AG10803 (cell line): Measurements from ENCODE around the gene ARHGAP1.
"Not testable (repeated sequence)": the region's sequence is repeated elsewhere in the genome, so short reads cannot be mapped to it uniquely, and the experiment has no call there.

ENCODE experiments used
- DNase-seq: peaks from one replicate; pipeline ENCODE4 v3.0.0; 2010; ENCODE audit warnings: low read depth
- H3K4me3 ChIP-seq: 2 replicates; pipeline ENCODE4 v1.5.1; 2011; ENCODE audit warnings: mild to moderate bottlenecking, low read length, control low read depth
- TF ChIP-seq, protein P1 (sequence below): conservative IDR thresholded peaks from 2 replicates; pipeline ENCODE4 v1.5.1; 2011; ENCODE audit warnings: mild to moderate bottlenecking, low read length, control low read depth, inconsistent platforms

ARHGAP1 gene

DNA sequence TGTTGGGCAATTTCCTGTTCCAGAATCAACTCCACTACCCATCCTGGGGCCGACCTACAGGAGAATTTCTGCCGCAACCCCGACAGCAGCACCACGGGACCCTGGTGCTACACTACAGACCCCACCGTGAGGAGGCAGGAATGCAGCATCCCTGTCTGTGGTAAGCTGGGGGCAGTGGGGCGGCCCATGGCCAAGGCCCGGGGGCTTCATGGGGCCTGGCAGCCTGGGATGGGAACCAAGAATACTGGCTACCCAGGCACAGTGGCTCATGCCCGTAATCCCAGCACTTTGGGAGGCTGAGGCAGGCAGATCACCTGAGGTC lies 22.9 kb upstream of the ARHGAP1 start:
- TF ChIP-seq, protein P1, sequence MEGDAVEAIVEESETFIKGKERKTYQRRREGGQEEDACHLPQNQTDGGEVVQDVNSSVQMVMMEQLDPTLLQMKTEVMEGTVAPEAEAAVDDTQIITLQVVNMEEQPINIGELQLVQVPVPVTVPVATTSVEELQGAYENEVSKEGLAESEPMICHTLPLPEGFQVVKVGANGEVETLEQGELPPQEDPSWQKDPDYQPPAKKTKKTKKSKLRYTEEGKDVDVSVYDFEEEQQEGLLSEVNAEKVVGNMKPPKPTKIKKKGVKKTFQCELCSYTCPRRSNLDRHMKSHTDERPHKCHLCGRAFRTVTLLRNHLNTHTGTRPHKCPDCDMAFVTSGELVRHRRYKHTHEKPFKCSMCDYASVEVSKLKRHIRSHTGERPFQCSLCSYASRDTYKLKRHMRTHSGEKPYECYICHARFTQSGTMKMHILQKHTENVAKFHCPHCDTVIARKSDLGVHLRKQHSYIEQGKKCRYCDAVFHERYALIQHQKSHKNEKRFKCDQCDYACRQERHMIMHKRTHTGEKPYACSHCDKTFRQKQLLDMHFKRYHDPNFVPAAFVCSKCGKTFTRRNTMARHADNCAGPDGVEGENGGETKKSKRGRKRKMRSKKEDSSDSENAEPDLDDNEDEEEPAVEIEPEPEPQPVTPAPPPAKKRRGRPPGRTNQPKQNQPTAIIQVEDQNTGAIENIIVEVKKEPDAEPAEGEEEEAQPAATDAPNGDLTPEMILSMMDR = no peak
- no peak for DNase-seq
- no peak overlapping the region for H3K4me3 ChIP-seq

DNA sequence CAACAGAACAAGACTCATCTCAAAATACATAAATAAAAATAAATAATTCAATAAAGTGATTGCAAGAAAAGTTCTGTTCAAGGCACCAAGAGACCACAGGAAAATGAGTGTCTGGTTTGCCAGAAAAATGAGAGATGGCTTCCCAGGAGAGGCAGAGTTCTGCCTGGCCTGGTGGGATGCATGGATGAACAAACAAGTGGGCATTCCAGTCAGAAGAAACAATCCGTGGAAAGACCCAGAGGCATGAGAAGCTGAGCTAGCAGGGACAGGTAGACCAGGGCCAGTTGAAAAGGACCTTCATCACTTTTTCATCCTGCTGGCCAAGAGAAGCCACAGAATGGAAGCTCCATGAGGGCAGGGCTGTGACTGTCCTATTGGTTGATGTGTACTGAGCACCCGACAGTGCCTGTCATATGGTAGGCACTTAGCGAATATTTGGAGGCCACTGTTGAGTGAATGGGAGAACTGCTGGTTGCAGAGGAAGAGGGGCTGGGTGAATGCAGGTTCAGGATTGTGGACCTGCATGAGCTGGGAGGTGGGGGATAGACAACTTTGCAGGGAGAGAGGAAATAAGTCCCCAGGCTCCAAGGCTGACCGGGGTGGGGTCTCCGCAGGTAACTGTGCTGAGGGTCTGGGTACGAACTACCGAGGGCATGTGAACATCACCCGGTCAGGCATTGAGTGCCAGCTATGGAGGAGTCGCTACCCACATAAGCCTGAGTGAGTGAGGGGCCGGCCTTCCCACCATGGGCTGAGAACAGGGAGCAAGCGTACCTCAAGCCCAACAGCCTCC lies 22.3 kb upstream of the ARHGAP1 start:
- DNase-seq = no peak
- H3K4me3 ChIP-seq = no peak overlapping the region

DNA sequence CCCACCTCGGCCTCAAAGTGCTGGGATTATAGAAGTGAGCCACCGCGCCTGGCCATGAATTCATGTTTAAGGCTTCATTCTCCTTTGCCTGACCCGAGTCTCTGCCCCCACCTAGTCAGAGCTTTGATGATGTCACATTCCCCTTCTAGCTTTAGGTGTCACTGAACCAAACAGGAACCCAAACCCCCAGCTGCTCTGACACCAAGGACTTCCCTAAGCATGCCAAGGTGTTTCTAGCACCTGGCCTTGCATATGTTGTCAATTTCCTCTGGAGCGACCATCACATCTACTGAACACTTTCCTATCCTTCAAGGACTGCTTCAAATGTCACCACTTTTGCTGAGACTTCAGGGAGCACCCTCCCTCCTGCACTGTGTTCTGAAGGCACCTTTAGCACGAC lies 20.9 kb upstream of the ARHGAP1 start:
- H3K4me3 ChIP-seq = no peak overlapping the region
- DNase-seq = no peak
- TF ChIP-seq, protein P1 = no peak

More for the DNA sequence above, 22.3 kb upstream of the ARHGAP1 start:
- TF ChIP-seq, protein P1 = no peak

DNA sequence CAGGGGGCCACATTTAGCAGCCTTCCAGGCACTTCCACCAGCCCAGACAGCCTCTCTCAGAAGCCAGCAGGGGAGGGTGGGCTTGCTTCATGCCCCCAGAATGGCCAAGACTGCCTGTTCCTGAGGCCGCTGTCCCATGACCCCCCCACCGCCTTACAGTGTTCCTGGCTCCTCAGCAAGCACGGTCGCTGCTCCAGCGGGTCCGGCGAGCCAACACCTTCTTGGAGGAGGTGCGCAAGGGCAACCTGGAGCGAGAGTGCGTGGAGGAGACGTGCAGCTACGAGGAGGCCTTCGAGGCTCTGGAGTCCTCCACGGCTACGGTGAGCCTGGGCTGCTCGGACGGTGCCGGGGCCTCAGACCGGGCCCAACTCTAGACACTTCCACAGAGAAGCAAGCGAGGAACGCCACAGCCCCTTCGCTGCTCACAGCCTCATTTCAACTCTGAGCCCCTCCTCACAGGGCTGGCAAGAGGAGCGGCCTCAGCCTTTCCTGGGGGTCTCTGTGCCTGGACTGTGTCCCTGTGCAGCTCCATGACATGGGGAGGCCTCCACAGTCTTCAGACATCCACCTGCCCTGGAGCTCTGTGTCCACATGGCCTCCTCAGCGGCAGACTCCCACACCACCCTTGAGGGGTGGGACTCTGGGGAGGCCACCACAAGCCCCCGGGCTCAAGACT lies 19.3 kb upstream of the ARHGAP1 start:
- H3K4me3 ChIP-seq = no peak overlapping the region
- TF ChIP-seq, protein P1 = no peak
- no peak for DNase-seq

DNA sequence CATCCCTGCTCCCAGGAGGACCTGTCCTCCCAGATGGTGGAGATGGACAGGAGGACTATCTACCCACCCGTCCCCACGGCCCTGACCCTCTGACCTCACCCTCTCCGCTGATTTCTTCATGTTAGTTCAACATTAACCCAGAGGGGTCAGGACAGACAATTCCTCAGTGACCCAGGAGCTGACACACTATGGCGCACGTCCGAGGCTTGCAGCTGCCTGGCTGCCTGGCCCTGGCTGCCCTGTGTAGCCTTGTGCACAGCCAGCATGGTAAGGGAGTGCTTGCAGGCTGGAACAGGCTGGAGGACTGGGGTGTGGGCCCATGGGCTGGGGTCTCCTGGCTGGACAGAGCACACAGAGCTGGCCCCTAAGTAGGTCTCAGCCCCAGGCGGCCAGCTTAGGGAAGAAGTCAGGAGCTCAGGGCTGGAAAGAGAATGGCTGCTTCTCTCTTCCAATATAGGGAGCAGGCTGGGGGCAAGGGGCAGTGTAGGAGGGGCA lies 18.7 kb upstream of the ARHGAP1 start, which contains the start of gene F2:
Gene F2 (plus strand): TSS at position 166 of the 495 bp plus-strand sequence. CDS start 23 bp downstream, at position 189.
- H3K4me3 ChIP-seq = no peak within 1 kb of the TSS
- DNase-seq = no peak
- TF ChIP-seq, protein P1 = no peak

DNA sequence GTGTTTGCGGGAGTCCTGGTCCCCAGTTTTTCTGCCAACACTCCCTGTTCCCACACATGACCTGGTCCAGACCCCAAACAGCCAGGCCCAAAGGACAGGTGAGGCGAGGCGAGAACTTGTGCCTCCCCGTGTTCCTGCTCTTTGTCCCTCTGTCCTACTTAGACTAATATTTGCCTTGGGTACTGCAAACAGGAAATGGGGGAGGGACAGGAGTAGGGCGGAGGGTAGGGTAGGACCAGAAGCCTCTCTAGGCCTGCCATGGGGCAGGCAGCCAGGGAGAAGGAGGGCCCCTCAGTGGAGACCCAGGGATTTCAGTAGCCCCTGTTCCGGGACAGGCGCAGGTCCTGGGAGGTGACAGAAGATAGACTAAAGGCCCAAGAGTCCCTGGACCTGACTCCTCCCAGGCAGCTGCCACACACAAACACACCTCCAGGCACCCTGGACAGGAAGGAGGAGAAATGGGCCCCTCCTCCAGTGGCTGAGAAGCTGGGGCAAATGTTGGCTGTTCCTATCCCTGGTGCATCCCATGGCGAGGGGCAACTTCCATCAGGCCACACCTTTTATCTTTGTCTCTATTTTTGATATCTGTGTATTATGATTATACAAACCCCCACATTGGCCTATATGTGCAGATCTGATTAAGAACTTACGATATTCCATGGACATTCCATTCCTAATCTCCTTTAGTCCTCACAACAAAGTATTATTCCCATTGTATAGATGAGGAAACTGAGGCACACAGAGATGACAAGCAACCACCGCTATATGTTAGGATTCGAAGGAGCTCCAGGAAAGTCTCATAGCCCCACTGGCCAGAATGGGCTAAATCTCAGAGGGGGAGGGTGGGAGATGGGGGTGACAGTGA lies 18.0 kb upstream of the ARHGAP1 start:
- DNase-seq = no peak
- H3K4me3 ChIP-seq = no peak overlapping the region
- TF ChIP-seq, protein P1 = no peak

DNA sequence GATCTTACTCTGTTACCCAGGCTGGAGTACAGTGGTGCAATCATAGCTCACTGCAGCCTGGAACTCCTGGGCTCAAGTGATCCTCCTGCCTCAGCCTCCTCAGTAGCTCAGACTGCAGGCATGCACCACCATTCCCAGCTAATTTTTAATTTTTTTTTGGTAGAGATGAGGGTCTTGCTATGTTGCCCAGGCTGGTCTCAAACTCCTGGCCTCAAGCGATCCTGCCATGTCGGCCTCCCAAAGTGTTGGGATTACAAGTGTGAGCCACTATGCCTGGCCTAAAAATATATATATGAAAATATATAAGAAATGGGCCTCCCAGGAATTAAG lies 17.4 kb upstream of the ARHGAP1 start:
- not testable (repeated sequence) for H3K4me3 ChIP-seq, DNase-seq
